Ecto neural progenitor cell (in vitro differentiated cells): Measurements from ENCODE around the gene RPS10.

Source experiments
- DNase-seq: peaks from one replicate; pipeline ENCODE4 v3.0.0-alpha.2; 2018; ENCODE audit warnings: low spot score

RPS10 gene

GRCh38 chr6:34425498-34426410 is at the start of gene RPS10:
Gene RPS10, minus strand, starts transcription at chr6:34426069. Its CDS starts 848 bp downstream, at chr6:34425221.
- peak; percentile 94 for DNase-seq

GRCh38 chr6:34475238-34475682 is 49.4 kb upstream of the RPS10 start:
- no peak for DNase-seq

GRCh38 chr6:34474754-34475153 is 48.9 kb upstream of the RPS10 start:
- DNase-seq: no peak

- no peak for DNase-seq
Observed at GRCh38 chr6:34473967-34474366, 48.1 kb upstream of the RPS10 start.

GRCh38 chr6:34472425-34472824 is 46.6 kb upstream of the RPS10 start:
- DNase-seq: no peak

- no peak for DNase-seq
Observed at GRCh38 chr6:34469499-34469898, 43.6 kb upstream of the RPS10 start.

- DNase-seq: no peak
Observed at GRCh38 chr6:34468378-34468892, 42.6 kb upstream of the RPS10 start.

- no peak for DNase-seq
Observed at GRCh38 chr6:34466242-34467185, 40.6 kb upstream of the RPS10 start.

- DNase-seq: peak; percentile 82
Observed at GRCh38 chr6:34465531-34466241, 39.8 kb upstream of the RPS10 start, which contains the start of gene PACSIN1. Gene PACSIN1, plus strand, starts transcription at chr6:34466076. Its CDS starts 60,230 bp downstream, at chr6:34526306.

- no peak for DNase-seq
Observed at GRCh38 chr6:34463849-34464248, 38.0 kb upstream of the RPS10 start.

GRCh38 chr6:34463299-34463698 is 37.4 kb upstream of the RPS10 start:
- no peak for DNase-seq

- peak; percentile 76 for DNase-seq
Observed at GRCh38 chr6:34462551-34462971, 36.7 kb upstream of the RPS10 start.

GRCh38 chr6:34462010-34462409 is 36.1 kb upstream of the RPS10 start:
- no peak for DNase-seq

- no peak for DNase-seq
Observed at GRCh38 chr6:34460796-34461507, 35.1 kb upstream of the RPS10 start.

- DNase-seq: no peak
Observed at GRCh38 chr6:34459899-34460593, 34.2 kb upstream of the RPS10 start.

GRCh38 chr6:34457742-34458735 is 32.2 kb upstream of the RPS10 start:
- peak; percentile 65 for DNase-seq

GRCh38 chr6:34457382-34457741 is 31.5 kb upstream of the RPS10 start:
- no peak for DNase-seq

- DNase-seq: no peak
Observed at GRCh38 chr6:34455831-34456230, 30.0 kb upstream of the RPS10 start.

GRCh38 chr6:34451192-34451591 is 25.3 kb upstream of the RPS10 start:
- DNase-seq: no peak
